GM23338 (cell line): ENCODE results near the gene OSGIN1. TPM values are rescaled to one million over a fixed set of nuclear protein-coding genes. Genes with fewer than 3 reads are reported as not detected.

Experiments used
- ATAC-seq: fragments of 200-7000 bp; cut with Tn5 transposase; 3 replicates; pipeline ENCODE4 v1.9.1; 2020
- DNase-seq: peaks from one replicate; pipeline ENCODE4 v3.0.0-alpha.2; 2015; ENCODE audit warnings: low spot score
- H2AFZ ChIP-seq: fragments of 200-600 bp; sonication (generic); 2 replicates; pipeline ENCODE4 v1.8.0; 2016; ENCODE audit warnings: antibody characterized with exemption, mild to moderate bottlenecking, moderate library complexity
- H3F3A ChIP-seq: fragments of 200-600 bp; sonication (generic); replicated peaks from 2 replicates; pipeline ENCODE4 v1.8.0; 2017; ENCODE audit warnings: antibody characterized with exemption, mixed run types, low read depth
- H3K27ac ChIP-seq: fragments of 200-600 bp; sonication (generic); 2 replicates; pipeline ENCODE4 v1.6.1; 2016; ENCODE audit warnings: low read depth
- H3K27me3 ChIP-seq: fragments of 200-600 bp; sonication (generic); 2 replicates; pipeline ENCODE4 v1.8.0; 2016; ENCODE audit warnings: mild to moderate bottlenecking, mixed run types, moderate library complexity; ENCODE audit not compliant: insufficient read depth
- H3K36me3 ChIP-seq: fragments of 200-600 bp; sonication (generic); 2 replicates; pipeline ENCODE4 v1.8.0; 2016; ENCODE audit warnings: mild to moderate bottlenecking; ENCODE audit not compliant: insufficient read depth
- H3K4me1 ChIP-seq: fragments of 200-600 bp; sonication (generic); 2 replicates; pipeline ENCODE4 v1.8.0; 2016; ENCODE audit warnings: mild to moderate bottlenecking, moderate library complexity; ENCODE audit not compliant: insufficient read depth
- H3K4me2 ChIP-seq: fragments of 200-600 bp; sonication (generic); 2 replicates; pipeline ENCODE4 v1.7.1; 2017; ENCODE audit warnings: mixed run types
- H3K4me3 ChIP-seq: fragments of 200-600 bp; sonication (generic); 2 replicates; pipeline ENCODE4 v1.6.1; 2016; ENCODE audit warnings: mixed run types
- H3K79me2 ChIP-seq: fragments of 200-600 bp; sonication (generic); replicated peaks from 2 replicates; pipeline ENCODE4 v1.8.0; 2017; ENCODE audit warnings: mild to moderate bottlenecking; ENCODE audit not compliant: insufficient read depth
- H3K9me2 ChIP-seq: fragments of 200-600 bp; sonication (generic); 2 replicates; pipeline ENCODE4 v1.8.0; 2017; ENCODE audit not compliant: insufficient read depth
- H4K20me1 ChIP-seq: fragments of 200-600 bp; sonication (generic); replicated peaks from 2 replicates; pipeline ENCODE4 v1.8.0; 2017; ENCODE audit warnings: mild to moderate bottlenecking; ENCODE audit not compliant: insufficient read depth
- H3K27ac Mint-ChIP-seq: 2 replicates; pipeline ENCODE4 v1.8.0; 2020; ENCODE audit warnings: inconsistent platforms, mild to moderate bottlenecking, moderate library complexity, mixed read lengths
- H3K27me3 Mint-ChIP-seq: 3 replicates; pipeline ENCODE4 v1.8.0; 2022; ENCODE audit warnings: low read depth, mild to moderate bottlenecking, moderate library complexity, mixed read lengths, inconsistent platforms; ENCODE audit not compliant: insufficient read depth, poor library complexity
- H3K36me3 Mint-ChIP-seq: 3 replicates; pipeline ENCODE4 v1.8.0; 2021; ENCODE audit warnings: low read depth, mild to moderate bottlenecking, inconsistent platforms, moderate library complexity, mixed read lengths
- H3K4me1 Mint-ChIP-seq: 3 replicates; pipeline ENCODE4 v1.8.0; 2020; ENCODE audit warnings: mild to moderate bottlenecking, inconsistent platforms, mixed read lengths
- H3K4me3 Mint-ChIP-seq: 3 replicates; pipeline ENCODE4 v1.8.0; 2021; ENCODE audit warnings: moderate library complexity, mild to moderate bottlenecking, inconsistent platforms, mixed read lengths
- H3K9me3 Mint-ChIP-seq: 3 replicates; pipeline ENCODE4 v1.8.0; 2020; ENCODE audit warnings: moderate library complexity, mild to moderate bottlenecking, inconsistent platforms, mixed read lengths
- CREB1 ChIP-seq: fragments of 250-450 bp; sonication (Bioruptor Pico); IDR thresholded peaks from 2 replicates; pipeline ENCODE4 v1.5.0; 2020; ENCODE audit warnings: low read depth, mild to moderate bottlenecking, moderate library complexity
- EZH2phosphoT487 ChIP-seq: fragments of 200-600 bp; sonication (generic); IDR thresholded peaks from one replicate; pipeline ENCODE4 v1.8.1; 2018; ENCODE audit warnings: antibody characterized with exemption; ENCODE audit not compliant: unreplicated experiment
- NANOG ChIP-seq: IDR thresholded peaks from 2 replicates; pipeline ENCODE4 v1.6.1; 2016; ENCODE audit warnings: antibody characterized with exemption, borderline replicate concordance
- REST ChIP-seq: IDR thresholded peaks from one replicate; pipeline ENCODE4 v1.6.1; 2018; ENCODE audit warnings: antibody characterized with exemption; ENCODE audit not compliant: unreplicated experiment
- STAT1 ChIP-seq: IDR thresholded peaks from one replicate; pipeline ENCODE4 v1.6.1; 2016; ENCODE audit warnings: antibody characterized with exemption; ENCODE audit not compliant: unreplicated experiment
- ZNF331 ChIP-seq: fragments of 250-450 bp; sonication (Bioruptor Pico); IDR thresholded peaks from 2 replicates; pipeline ENCODE4 v1.5.0; 2020; ENCODE audit warnings: low read depth, mild to moderate bottlenecking, moderate library complexity
- polyA plus RNA-seq: library from polyadenylated mRNA; unstranded; fragments of >200 nt; fragmentation: Nextera tagmentation; extraction: Ambion mirVana; gene quantifications from 2 replicates; pipeline ENCODE4 v1.2.1, GENCODE V29; 2016
- total RNA-seq: library from RNA; depleted of rRNA; stranded (reverse); fragments of >200 nt; shearing (Covaris generic); gene quantifications from 2 replicates; pipeline ENCODE4 v1.2.3, GENCODE V29; 2014
- TF ChIP-seq, protein P1 (sequence below): fragments of 250-450 bp; sonication (Bioruptor Pico); IDR thresholded peaks from 2 replicates; pipeline ENCODE4 v1.5.0; 2020; ENCODE audit warnings: mild to moderate bottlenecking, moderate library complexity

OSGIN1 gene
- total and polyA plus RNA-seq, 2 experiments from 2014 or later: 0.32 to 1.6 TPM

DNA sequence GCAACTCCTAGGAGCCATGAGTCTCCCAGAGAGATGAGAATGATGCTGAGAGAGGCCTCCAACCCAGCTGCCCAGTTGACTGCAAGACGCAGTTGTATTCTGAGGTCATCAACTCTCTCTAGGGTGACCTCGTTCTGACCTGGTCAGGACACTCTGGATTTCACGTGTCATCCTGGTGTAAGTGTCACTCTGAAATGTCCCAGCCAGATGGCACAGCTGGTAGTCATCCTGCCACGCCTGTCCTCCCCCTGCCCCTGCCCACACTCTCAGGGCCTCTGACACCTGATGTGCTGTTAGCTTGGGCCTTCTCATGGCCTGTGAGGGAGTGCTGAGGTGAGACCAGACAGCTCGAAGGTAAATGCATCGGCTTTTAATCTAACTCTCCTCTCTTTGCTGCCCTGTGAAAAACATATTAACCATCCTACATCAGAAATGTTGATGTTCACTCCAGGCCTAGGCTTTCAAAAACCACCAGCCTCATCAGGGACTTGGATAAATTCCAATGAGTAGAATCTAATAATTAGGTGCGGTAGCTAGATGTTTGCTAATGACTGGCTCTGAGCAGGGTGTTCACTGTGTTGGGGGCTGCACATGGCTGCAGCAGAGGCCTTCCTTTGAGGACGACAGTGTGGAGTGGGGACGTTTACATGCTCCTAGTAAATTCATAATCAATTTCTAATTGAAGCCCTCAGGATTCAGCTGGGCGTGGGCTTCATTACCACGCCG is 40.4 kb upstream of the OSGIN1 start (continued):
- TF ChIP-seq REST: no peak
- TF ChIP-seq EZH2phosphoT487: no peak

DNA sequence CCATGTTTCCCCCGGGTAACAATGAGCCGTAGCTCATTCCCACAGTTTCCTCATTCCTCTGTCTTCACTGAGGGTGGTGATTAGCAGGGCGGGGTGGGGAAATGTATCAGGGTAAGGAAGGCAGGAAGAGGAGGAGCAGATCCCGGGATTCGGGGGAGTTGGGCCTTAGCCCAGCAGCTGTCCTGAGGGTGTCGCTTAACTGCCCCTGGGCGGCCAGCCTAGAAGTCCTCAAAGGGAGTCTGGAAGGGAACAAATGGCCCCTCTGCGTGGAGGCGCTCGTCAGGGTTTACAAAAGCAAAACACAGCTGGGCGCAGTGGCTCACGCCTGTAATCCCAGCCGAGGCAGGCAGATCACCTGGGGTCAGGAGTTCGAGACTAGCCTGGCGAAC is 39.8 kb upstream of the OSGIN1 start:
- H3K9me3 Mint-ChIP-seq: peaks cover 8% of the 10 kb centered on the region
- H2AFZ ChIP-seq: no peak overlapping the region
- H3K36me3 ChIP-seq: peaks cover 10% of the 10 kb centered on the region; the same call in 1 of the 2 replicates
- peaks cover 7% of the 10 kb centered on the region for H3K4me1 Mint-ChIP-seq
- 0 out of 2 replicates have a peak, but pooled peaks cover 3% of the 10 kb centered on the region for H3K79me2 ChIP-seq
- TF ChIP-seq NANOG: no peak
- TF ChIP-seq CREB1 (CRISPR knock-in tag): no peak
- TF ChIP-seq ZNF331 (CRISPR knock-in tag): no peak
- TF ChIP-seq, protein P1, sequence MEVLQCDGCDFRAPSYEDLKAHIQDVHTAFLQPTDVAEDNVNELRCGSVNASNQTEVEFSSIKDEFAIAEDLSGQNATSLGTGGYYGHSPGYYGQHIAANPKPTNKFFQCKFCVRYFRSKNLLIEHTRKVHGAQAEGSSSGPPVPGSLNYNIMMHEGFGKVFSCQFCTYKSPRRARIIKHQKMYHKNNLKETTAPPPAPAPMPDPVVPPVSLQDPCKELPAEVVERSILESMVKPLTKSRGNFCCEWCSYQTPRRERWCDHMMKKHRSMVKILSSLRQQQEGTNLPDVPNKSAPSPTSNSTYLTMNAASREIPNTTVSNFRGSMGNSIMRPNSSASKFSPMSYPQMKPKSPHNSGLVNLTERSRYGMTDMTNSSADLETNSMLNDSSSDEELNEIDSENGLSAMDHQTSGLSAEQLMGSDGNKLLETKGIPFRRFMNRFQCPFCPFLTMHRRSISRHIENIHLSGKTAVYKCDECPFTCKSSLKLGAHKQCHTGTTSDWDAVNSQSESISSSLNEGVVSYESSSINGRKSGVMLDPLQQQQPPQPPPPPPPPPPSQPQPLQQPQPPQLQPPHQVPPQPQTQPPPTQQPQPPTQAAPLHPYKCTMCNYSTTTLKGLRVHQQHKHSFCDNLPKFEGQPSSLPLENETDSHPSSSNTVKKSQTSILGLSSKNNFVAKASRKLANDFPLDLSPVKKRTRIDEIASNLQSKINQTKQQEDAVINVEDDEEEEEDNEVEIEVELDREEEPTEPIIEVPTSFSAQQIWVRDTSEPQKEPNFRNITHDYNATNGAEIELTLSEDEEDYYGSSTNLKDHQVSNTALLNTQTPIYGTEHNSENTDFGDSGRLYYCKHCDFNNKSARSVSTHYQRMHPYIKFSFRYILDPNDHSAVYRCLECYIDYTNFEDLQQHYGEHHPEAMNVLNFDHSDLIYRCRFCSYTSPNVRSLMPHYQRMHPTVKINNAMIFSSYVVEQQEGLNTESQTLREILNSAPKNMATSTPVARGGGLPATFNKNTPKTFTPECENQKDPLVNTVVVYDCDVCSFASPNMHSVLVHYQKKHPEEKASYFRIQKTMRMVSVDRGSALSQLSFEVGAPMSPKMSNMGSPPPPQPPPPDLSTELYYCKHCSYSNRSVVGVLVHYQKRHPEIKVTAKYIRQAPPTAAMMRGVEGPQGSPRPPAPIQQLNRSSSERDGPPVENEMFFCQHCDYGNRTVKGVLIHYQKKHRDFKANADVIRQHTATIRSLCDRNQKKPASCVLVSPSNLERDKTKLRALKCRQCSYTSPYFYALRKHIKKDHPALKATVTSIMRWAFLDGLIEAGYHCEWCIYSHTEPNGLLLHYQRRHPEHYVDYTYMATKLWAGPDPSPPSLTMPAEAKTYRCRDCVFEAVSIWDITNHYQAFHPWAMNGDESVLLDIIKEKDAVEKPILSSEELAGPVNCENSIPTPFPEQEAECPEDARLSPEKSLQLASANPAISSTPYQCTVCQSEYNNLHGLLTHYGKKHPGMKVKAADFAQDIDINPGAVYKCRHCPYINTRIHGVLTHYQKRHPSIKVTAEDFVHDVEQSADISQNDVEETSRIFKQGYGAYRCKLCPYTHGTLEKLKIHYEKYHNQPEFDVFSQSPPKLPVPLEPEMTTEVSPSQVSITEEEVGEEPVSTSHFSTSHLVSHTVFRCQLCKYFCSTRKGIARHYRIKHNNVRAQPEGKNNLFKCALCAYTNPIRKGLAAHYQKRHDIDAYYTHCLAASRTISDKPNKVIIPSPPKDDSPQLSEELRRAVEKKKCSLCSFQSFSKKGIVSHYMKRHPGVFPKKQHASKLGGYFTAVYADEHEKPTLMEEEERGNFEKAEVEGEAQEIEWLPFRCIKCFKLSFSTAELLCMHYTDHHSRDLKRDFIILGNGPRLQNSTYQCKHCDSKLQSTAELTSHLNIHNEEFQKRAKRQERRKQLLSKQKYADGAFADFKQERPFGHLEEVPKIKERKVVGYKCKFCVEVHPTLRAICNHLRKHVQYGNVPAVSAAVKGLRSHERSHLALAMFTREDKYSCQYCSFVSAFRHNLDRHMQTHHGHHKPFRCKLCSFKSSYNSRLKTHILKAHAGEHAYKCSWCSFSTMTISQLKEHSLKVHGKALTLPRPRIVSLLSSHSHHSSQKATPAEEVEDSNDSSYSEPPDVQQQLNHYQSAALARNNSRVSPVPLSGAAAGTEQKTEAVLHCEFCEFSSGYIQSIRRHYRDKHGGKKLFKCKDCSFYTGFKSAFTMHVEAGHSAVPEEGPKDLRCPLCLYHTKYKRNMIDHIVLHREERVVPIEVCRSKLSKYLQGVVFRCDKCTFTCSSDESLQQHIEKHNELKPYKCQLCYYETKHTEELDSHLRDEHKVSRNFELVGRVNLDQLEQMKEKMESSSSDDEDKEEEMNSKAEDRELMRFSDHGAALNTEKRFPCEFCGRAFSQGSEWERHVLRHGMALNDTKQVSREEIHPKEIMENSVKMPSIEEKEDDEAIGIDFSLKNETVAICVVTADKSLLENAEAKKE (CRISPR knock-in tag): no peak
- no peak for TF ChIP-seq STAT1
- DNase-seq (no peak), ATAC-seq (no peak)
- H3K4me3 Mint-ChIP-seq: no peak overlapping the region
- H3K27ac ChIP-seq: no peak overlapping the region
- H3K36me3 Mint-ChIP-seq: peaks cover 79% of the 10 kb centered on the region
- no peak overlapping the region for H3K4me3 ChIP-seq
- H3K4me1 ChIP-seq: peaks cover 3% of the 10 kb centered on the region; the same call in 1 of the 2 replicates
- no peak overlapping the region for H3K27ac Mint-ChIP-seq
- H3K27me3 ChIP-seq: no peaks in the 10 kb centered on the region
- peaks cover 10% of the 10 kb centered on the region for H3K27me3 Mint-ChIP-seq
- H3K4me2 ChIP-seq: no peak overlapping the region
- H3K9me2 ChIP-seq: no peaks in the 10 kb centered on the region
- H3F3A ChIP-seq: peaks cover 3% of the 10 kb centered on the region; the same call in 1 of the 2 replicates
- H4K20me1 ChIP-seq: peaks cover 3% of the 10 kb centered on the region; the same call in 1 of the 2 replicates
